Gastrocnemius medialis (tissue), 4 donors: ENCODE measurements around the gene SUMF1. TPM values are rescaled to one million over a fixed set of nuclear protein-coding genes. Genes with fewer than 3 reads are reported as not detected.

Experiments
- ATAC-seq, 2 donors: fragments of 150-250 bp; one replicate each; pipeline ENCODE4 v1.9.1; 2016
- DNase-seq, 2 donors: peaks; one replicate each; pipeline ENCODE4 v3.0.0-alpha.2; 2019
- H3K27ac ChIP-seq, 4 donors: fragments of 200-600 bp; sonication (generic); 1 replicate in 1 of 4; 2 replicates in 3 of 4; pipeline ENCODE4 v1.5.1; 2016 to 2018; ENCODE audit warnings: mild to moderate bottlenecking in 2 of 4, moderate library complexity in 1 of 4
- H3K27me3 ChIP-seq, 3 donors: fragments of 200-600 bp; sonication (generic) in 2 of 3; 1 replicate in 1 of 3; 2 replicates in 2 of 3; pipeline versions ENCODE4 v1.5.1 to v1.6.0; 2016 to 2019; ENCODE audit warnings: mild to moderate bottlenecking in 1 of 3, moderate library complexity in 1 of 3
- H3K36me3 ChIP-seq, 2 donors: fragments of 200-600 bp; sonication (generic) in 1 of 2; one replicate each; pipeline ENCODE4 v1.5.1; 2017 to 2018
- H3K4me1 ChIP-seq, 2 donors: fragments of 200-600 bp; sonication (generic) in 1 of 2; one replicate each; pipeline ENCODE4 v1.5.1; 2016 to 2017; ENCODE audit warnings: mild to moderate bottlenecking in 2 of 2
- H3K4me3 ChIP-seq, 4 donors: fragments of 200-600 bp; sonication (generic) in 3 of 4; 1 replicate in 1 of 4; 2 replicates in 3 of 4; pipeline ENCODE4 v1.5.1; 2016 to 2019; ENCODE audit warnings: mild to moderate bottlenecking in 2 of 4
- H3K9me3 ChIP-seq, 3 donors: fragments of 200-600 bp; sonication (generic) in 2 of 3; 1 replicate in 1 of 3; 2 replicates in 2 of 3; pipeline ENCODE4 v1.5.1; 2016 to 2019
- CTCF ChIP-seq, 5 experiments: fragments of 450-650 bp in 3 of 5; fragments of 200-600 bp in 2 of 5; sonication (generic) in 2 of 5; IDR thresholded peaks in 4 of 5; conservative IDR thresholded peaks in 1 of 5; 1 replicate in 4 of 5; 2 replicates in 1 of 5; pipeline ENCODE4 v1.5.1; 2016 to 2019; ENCODE audit warnings: antibody characterized with exemption in 5 of 5, mild to moderate bottlenecking in 3 of 5, moderate library complexity in 3 of 5
- POLR2A ChIP-seq, 2 donors: fragments of 450-650 bp; IDR thresholded peaks; one replicate each; pipeline ENCODE4 v1.6.1; 2017; ENCODE audit warnings: antibody characterized with exemption in 2 of 2, mild to moderate bottlenecking in 2 of 2, moderate library complexity in 2 of 2
- in situ Hi-C, 4 donors: fragments of 200-750 bp; cut with MboI; loops; one replicate each; pipeline versions ENCODE4 v1.15.0 to v1.8.0; 2017; ENCODE audit warnings: low sequenced_read_pairs in 4 of 4
- intact Hi-C: fragments of 100-400 bp; cut with DNase I; formaldehyde crosslinking; loops from one replicate; pipeline ENCODE4 v1.15.1; 2023; ENCODE audit warnings: low total_unique reads
- total RNA-seq, 4 donors: library from RNA; depleted of rRNA; stranded (reverse); fragments of >200 nt; gene quantifications; one replicate each; pipeline versions ENCODE4 v1.1.0 to v1.2.3, GENCODE V29; 2016

Gene SUMF1
- total RNA-seq, 4 donors from 2014 or later: 4.4 to 9.4 (median 7.6) TPM

DNA sequence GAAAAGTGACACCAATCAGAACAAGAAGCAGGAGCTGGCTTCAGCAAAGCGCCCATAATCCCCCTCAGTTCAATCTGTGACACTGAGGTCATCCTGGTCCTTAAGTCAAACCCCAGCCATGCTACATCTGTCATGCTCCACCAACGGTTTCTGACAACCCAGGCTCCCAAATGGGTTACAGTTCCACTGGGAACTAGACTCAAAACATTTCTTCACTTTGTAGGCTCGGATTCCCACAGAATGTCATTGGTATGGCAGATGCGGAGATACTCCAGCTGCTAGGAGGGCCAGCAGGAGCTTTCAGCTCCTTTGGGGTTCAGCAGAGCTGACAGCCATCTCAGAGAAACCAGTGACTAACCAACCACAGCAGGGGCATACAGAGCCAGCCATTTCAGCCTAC is 48.9 kb downstream of the SUMF1 start:
- no peak for TF ChIP-seq POLR2A (IDR thresholded peaks at IDR 0.05)
- TF ChIP-seq CTCF (IDR thresholded peaks at IDR 0.05 in 4 of 5, conservative IDR thresholded peaks at IDR 0.05 in 1 of 5): no peak
- Histone ChIP-seq H3K36me3 (peaks cover 0 to 4% of the 10 kb centered on the region in 2 donors), H3K9me3 (no peaks in the 10 kb centered on the region), H3K27me3 (no peaks in the 10 kb centered on the region), H3K4me1 (peaks cover 20 to 25% of the 10 kb centered on the region in 2 donors), H3K27ac (peak overlapping the region in 3 of 4 donors; percentile 30 to 47 (median 36)), H3K4me3 (no peak overlapping the region)
- in situ Hi-C loops (no loop called here), intact Hi-C loops (no loop called here)
- DNase-seq (no peak), ATAC-seq (no peak)

DNA sequence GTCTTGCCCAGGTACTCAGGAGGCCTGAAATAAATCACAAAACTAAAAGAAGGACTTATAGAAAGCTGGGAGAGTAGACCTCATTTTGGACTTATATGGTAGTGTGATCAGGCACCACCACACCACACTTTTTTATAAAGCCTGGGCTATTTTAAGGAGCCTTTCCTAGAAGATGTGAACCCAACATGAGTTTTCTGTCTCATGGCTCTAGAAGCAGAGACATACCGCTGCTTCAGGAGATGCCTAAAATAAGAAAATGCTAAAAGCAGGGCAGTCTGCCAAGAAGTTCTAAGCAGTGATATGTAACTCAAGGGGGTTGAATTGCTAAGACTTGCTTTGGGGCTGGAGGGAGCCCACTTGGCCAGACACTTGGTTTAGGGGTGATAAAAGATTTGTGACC is 49.6 kb downstream of the SUMF1 start:
- peaks cover 0 to 4% of the 10 kb centered on the region in 2 donors for H3K36me3 ChIP-seq
- intact Hi-C loops (no loop called here), in situ Hi-C loops (no loop called here)
- H3K9me3 ChIP-seq: no peaks in the 10 kb centered on the region
- H3K4me1 ChIP-seq: peaks cover 20 to 25% of the 10 kb centered on the region in 2 donors
- H3K4me3 ChIP-seq: no peak overlapping the region
- no peak for DNase-seq
- TF ChIP-seq POLR2A (IDR thresholded peaks at IDR 0.05) (no peak), CTCF (IDR thresholded peaks at IDR 0.05 in 4 of 5, conservative IDR thresholded peaks at IDR 0.05 in 1 of 5) (no peak)
- H3K27ac ChIP-seq: peak overlapping the region; percentile 30 to 56 (median 42)
- ATAC-seq: no peak
- no peaks in the 10 kb centered on the region for H3K27me3 ChIP-seq

DNA sequence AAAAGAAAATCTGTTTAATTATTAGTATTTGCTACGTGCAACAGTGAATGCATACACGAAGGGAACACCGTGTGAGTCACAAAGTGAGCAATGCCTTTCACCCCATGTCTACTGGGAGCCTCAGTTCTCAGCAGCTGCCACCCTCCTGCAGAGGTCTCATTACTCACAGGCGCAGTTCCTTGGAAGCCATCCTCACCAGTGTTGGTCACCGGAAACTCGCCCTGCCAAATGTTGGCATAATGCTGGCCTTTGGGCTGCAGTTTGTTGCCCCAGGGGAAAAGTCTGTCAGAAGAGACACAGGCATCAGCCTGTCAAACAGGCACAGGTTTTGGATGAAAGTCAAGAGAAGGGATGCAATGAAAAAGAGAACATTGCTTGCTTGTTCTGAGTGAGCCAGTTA is 50.1 kb downstream of the SUMF1 start:
- peaks cover 20 to 25% of the 10 kb centered on the region in 2 donors for H3K4me1 ChIP-seq
- peak; percentile 19 to 62 for DNase-seq
- H3K9me3 ChIP-seq: no peaks in the 10 kb centered on the region
- peaks cover 0 to 4% of the 10 kb centered on the region in 2 donors for H3K36me3 ChIP-seq
- intact Hi-C loops (no loop called here), in situ Hi-C loops (no loop called here)
- no peak overlapping the region for H3K4me3 ChIP-seq
- H3K27ac ChIP-seq: peak overlapping the region; percentile 30 to 56 (median 42)
- no peaks in the 10 kb centered on the region for H3K27me3 ChIP-seq
- ATAC-seq: peak; percentile 85 to 92
- TF ChIP-seq POLR2A (IDR thresholded peaks at IDR 0.05) (no peak), CTCF (IDR thresholded peaks at IDR 0.05 in 4 of 5, conservative IDR thresholded peaks at IDR 0.05 in 1 of 5) (no peak)

DNA sequence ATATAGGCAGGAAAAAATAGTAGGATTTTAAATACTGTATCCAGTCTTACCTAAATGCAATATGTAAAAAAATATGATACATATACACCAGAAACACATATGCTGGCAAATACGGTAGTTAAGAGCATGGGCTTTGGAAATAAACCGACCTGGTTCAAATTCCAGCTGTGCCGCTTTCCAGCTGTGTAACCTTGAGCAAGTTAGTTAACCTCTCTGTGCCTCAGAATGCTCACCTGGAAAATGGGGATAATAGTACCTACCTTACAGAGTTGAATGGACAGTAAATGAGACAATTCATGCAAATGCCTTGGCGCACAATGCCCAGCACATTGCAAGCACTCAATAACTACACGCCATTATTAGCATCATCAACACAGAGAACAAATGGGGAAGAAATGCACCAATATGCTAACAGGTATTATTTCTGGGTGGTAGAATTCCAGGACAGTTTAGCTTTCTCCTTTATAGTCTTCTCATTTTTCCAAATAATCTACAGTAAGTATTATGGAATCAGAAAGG is 50.6 kb downstream of the SUMF1 start:
- H3K4me3 ChIP-seq: no peak overlapping the region
- TF ChIP-seq CTCF (IDR thresholded peaks at IDR 0.05 in 4 of 5, conservative IDR thresholded peaks at IDR 0.05 in 1 of 5): no peak
- TF ChIP-seq POLR2A (IDR thresholded peaks at IDR 0.05): no peak
- no peaks in the 10 kb centered on the region for H3K27me3 ChIP-seq
- ATAC-seq: no peak
- intact Hi-C loops (no loop called here), in situ Hi-C loops (no loop called here)
- DNase-seq: no peak
- peaks cover 0 to 4% of the 10 kb centered on the region in 2 donors for H3K36me3 ChIP-seq
- H3K4me1 ChIP-seq: peaks cover 19 to 24% of the 10 kb centered on the region in 2 donors
- no peaks in the 10 kb centered on the region for H3K9me3 ChIP-seq
- peak overlapping the region; percentile 21 to 56 (median 36) for H3K27ac ChIP-seq

- no peaks in the 10 kb centered on the region for H3K27me3 ChIP-seq
- peaks cover 0 to 8% of the 10 kb centered on the region in 2 donors for H3K36me3 ChIP-seq
- H3K4me3 ChIP-seq: no peak overlapping the region
- no peak for TF ChIP-seq CTCF (IDR thresholded peaks at IDR 0.05 in 4 of 5, conservative IDR thresholded peaks at IDR 0.05 in 1 of 5)
- no peak for TF ChIP-seq POLR2A (IDR thresholded peaks at IDR 0.05)
- no peak overlapping the region for H3K27ac ChIP-seq
- intact Hi-C loops: no loop called here
- DNase-seq (no peak), ATAC-seq (no peak)
- in situ Hi-C loops: no loop called here
- peaks cover 12 to 16% of the 10 kb centered on the region in 2 donors for H3K4me1 ChIP-seq
- H3K9me3 ChIP-seq: no peaks in the 10 kb centered on the region
These were observed 53.6 kb downstream of the SUMF1 start for GRCh38 chr3:4413467-4413866.
